Loucy (cell line): Measurements from ENCODE around the gene PTGIS.
"Not testable (repeated sequence)": the region's sequence is repeated elsewhere in the genome, so short reads cannot be mapped to it uniquely, and the experiment has no call there.

Source experiments
- H2AFZ ChIP-seq: fragments of 200-600 bp; sonication (generic); 2 replicates; pipeline ENCODE4 v1.6.0; 2016; ENCODE audit warnings: antibody characterized with exemption, mild to moderate bottlenecking, low read length, moderate library complexity
- H3F3A ChIP-seq: fragments of 200-600 bp; 2 replicates; pipeline ENCODE4 v1.6.0; 2016; ENCODE audit warnings: antibody characterized with exemption, low read depth, mild to moderate bottlenecking
- H3K27me3 ChIP-seq: fragments of 200-600 bp; sonication (generic); 2 replicates; pipeline ENCODE4 v1.6.1; 2014; ENCODE audit warnings: low read length, mild to moderate bottlenecking; ENCODE audit not compliant: insufficient read depth, poor library complexity, severe bottlenecking
- H3K36me3 ChIP-seq: fragments of 200-600 bp; sonication (generic); 2 replicates; pipeline ENCODE4 v1.6.1; 2016; ENCODE audit warnings: low read length; ENCODE audit not compliant: insufficient read depth
- H3K4me1 ChIP-seq: fragments of 200-600 bp; sonication (generic); 2 replicates; pipeline ENCODE4 v1.5.1; 2014; ENCODE audit warnings: low read length, mild to moderate bottlenecking; ENCODE audit not compliant: insufficient read depth, poor library complexity, severe bottlenecking
- H3K4me2 ChIP-seq: fragments of 200-600 bp; sonication (generic); 2 replicates; pipeline ENCODE4 v1.6.0; 2014; ENCODE audit warnings: antibody characterized with exemption, low read length, low read depth, mild to moderate bottlenecking; ENCODE audit not compliant: poor library complexity, severe bottlenecking
- H3K4me3 ChIP-seq: fragments of 200-600 bp; sonication (generic); 2 replicates; pipeline ENCODE4 v1.5.1; 2014; ENCODE audit warnings: low read length, mild to moderate bottlenecking, mixed read lengths; ENCODE audit not compliant: poor library complexity, severe bottlenecking
- H3K79me2 ChIP-seq: fragments of 200-600 bp; sonication (generic); 2 replicates; pipeline ENCODE4 v1.6.1; 2014; ENCODE audit warnings: low read length; ENCODE audit not compliant: insufficient read depth
- H3K9ac ChIP-seq: fragments of 200-600 bp; sonication (generic); 2 replicates; pipeline ENCODE4 v1.6.0; 2014; ENCODE audit warnings: mild to moderate bottlenecking, low read depth, low read length, moderate library complexity; ENCODE audit not compliant: poor library complexity, severe bottlenecking
- H3K9me2 ChIP-seq: fragments of 200-600 bp; sonication (generic); replicated peaks from 2 replicates; pipeline ENCODE4 v1.6.1; 2016; ENCODE audit warnings: low read depth, low read length, mixed read lengths
- H3K9me3 ChIP-seq: fragments of 200-600 bp; sonication (generic); 2 replicates; pipeline ENCODE4 v1.6.1; 2014; ENCODE audit warnings: mild to moderate bottlenecking, antibody characterized with exemption, low read length, low read depth; ENCODE audit not compliant: insufficient read depth
- H4K20me1 ChIP-seq: fragments of 200-600 bp; sonication (generic); 2 replicates; pipeline ENCODE4 v1.6.0; 2014; ENCODE audit warnings: antibody characterized with exemption, low read length, mild to moderate bottlenecking; ENCODE audit not compliant: insufficient read depth, poor library complexity, severe bottlenecking
- CTCF ChIP-seq: fragments of 200-600 bp; sonication (generic); conservative IDR thresholded peaks from 2 replicates; pipeline ENCODE4 v1.5.1; 2014; ENCODE audit warnings: mild to moderate bottlenecking, antibody characterized with exemption, low read length
- EZH2phosphoT487 ChIP-seq: fragments of 200-600 bp; IDR thresholded peaks from 2 replicates; pipeline ENCODE4 v1.6.1; 2018; ENCODE audit warnings: antibody characterized with exemption, mild to moderate bottlenecking, moderate library complexity, borderline replicate concordance

Gene PTGIS

GRCh38 chr20:49566401-49567364 is 1.3 kb downstream of the PTGIS start:
- no peaks in the 10 kb centered on the region for H3K4me1 ChIP-seq
- no peaks in the 10 kb centered on the region for H3K9me2 ChIP-seq
- no peaks in the 10 kb centered on the region for H3K27me3 ChIP-seq
- no peak overlapping the region for H3K4me3 ChIP-seq
- no peak overlapping the region for H2AFZ ChIP-seq
- H3K4me2 ChIP-seq: no peak overlapping the region
- TF ChIP-seq EZH2phosphoT487: no peak
- TF ChIP-seq CTCF: no peak
- no peak overlapping the region for H3K9ac ChIP-seq
- no peaks in the 10 kb centered on the region for H4K20me1 ChIP-seq
- no peaks in the 10 kb centered on the region for H3F3A ChIP-seq
- H3K36me3 ChIP-seq: no peaks in the 10 kb centered on the region
- H3K79me2 ChIP-seq: no peaks in the 10 kb centered on the region
- no peaks in the 10 kb centered on the region for H3K9me3 ChIP-seq

- H3K36me3 ChIP-seq, H3K4me3 ChIP-seq, H3K4me1 ChIP-seq, H3K9me3 ChIP-seq, H2AFZ ChIP-seq, H3K9ac ChIP-seq, H3K9me2 ChIP-seq, H3K4me2 ChIP-seq, H3F3A ChIP-seq, H3K79me2 ChIP-seq, H3K27me3 ChIP-seq, H4K20me1 ChIP-seq: not testable (repeated sequence)
Observed at GRCh38 chr20:49564991-49565390, 2.9 kb downstream of the PTGIS start.

GRCh38 chr20:49563015-49563980 is 4.6 kb downstream of the PTGIS start:
- no peak overlapping the region for H3K4me2 ChIP-seq
- no peaks in the 10 kb centered on the region for H3K79me2 ChIP-seq

More at GRCh38 chr20:49563015-49563980, 4.6 kb downstream of the PTGIS start:
- H3K9me3 ChIP-seq: no peaks in the 10 kb centered on the region
- no peak overlapping the region for H3K4me3 ChIP-seq
- no peaks in the 10 kb centered on the region for H3K36me3 ChIP-seq
- H3K27me3 ChIP-seq: no peaks in the 10 kb centered on the region
- H3F3A ChIP-seq: no peaks in the 10 kb centered on the region
- no peaks in the 10 kb centered on the region for H4K20me1 ChIP-seq
- H3K9ac ChIP-seq: no peak overlapping the region
- no peak overlapping the region for H2AFZ ChIP-seq
- no peaks in the 10 kb centered on the region for H3K9me2 ChIP-seq
- H3K4me1 ChIP-seq: no peaks in the 10 kb centered on the region
- no peak for TF ChIP-seq CTCF
- no peak for TF ChIP-seq EZH2phosphoT487
